H1 (cell line): ENCODE measurements around the gene DHDH. TPM values are rescaled to one million over a fixed set of nuclear protein-coding genes. Genes with fewer than 3 reads are reported as not detected.

Experiments
- CTCF ChIA-PET: fragments of 300-600 bp; sonication (Branson Sonifier 250); formaldehyde crosslinking; loops from one replicate; lab custom pipeline; 2021; ENCODE audit not compliant: partially characterized antibody; lab: Charles Lee
- POLR2A ChIA-PET: fragments of 300-600 bp; sonication (Branson Sonifier 250); formaldehyde crosslinking; loops from one replicate; lab custom pipeline; 2021; ENCODE audit warnings: inconsistent platforms; ENCODE audit not compliant: partially characterized antibody; lab: Charles Lee
- DNase-seq, 2 experiments: peaks; one replicate each; pipeline versions ENCODE4 v3.0.0 to v3.0.0-alpha.2; 2010 to 2022; ENCODE audit warnings: low spot score in 2 of 2, low read depth in 1 of 2, mixed read lengths in 1 of 2
- FAIRE-seq: peaks from 2 replicates; lab custom pipeline; 2011; peaks lifted over from hg19 to GRCh38; lab: Jason Lieb, UNC
- H2AFZ ChIP-seq: 2 replicates; pipeline ENCODE4 v1.8.1; 2012; ENCODE audit warnings: low read length, inconsistent platforms
- H2AK5ac ChIP-seq: 2 replicates; pipeline ENCODE4 v1.6.1; 2013; ENCODE audit warnings: low read depth, low read length
- H2BK120ac ChIP-seq: replicated peaks from 2 replicates; pipeline ENCODE3; 2013; ENCODE audit warnings: low read depth, low read length, inconsistent platforms
- H2BK12ac ChIP-seq: 2 replicates; pipeline ENCODE4 v1.6.1; 2013; ENCODE audit warnings: low read depth, low read length
- H2BK15ac ChIP-seq: 2 replicates; pipeline ENCODE4 v1.6.1; 2013; ENCODE audit warnings: low read length
- H2BK20ac ChIP-seq: 2 replicates; pipeline ENCODE4 v1.6.1; 2013; ENCODE audit warnings: low read length
- H2BK5ac ChIP-seq: 2 replicates; pipeline ENCODE4 v1.6.1; 2013; ENCODE audit warnings: low read depth, low read length
- H3K14ac ChIP-seq: 2 replicates; pipeline ENCODE4 v1.6.1; 2013; ENCODE audit warnings: inconsistent platforms; ENCODE audit not compliant: insufficient read length
- H3K18ac ChIP-seq: 2 replicates; pipeline ENCODE4 v1.6.1; 2013; ENCODE audit warnings: low read length; ENCODE audit errors: extremely low read depth
- H3K23ac ChIP-seq: 2 replicates; pipeline ENCODE4 v1.6.1; 2013; ENCODE audit warnings: inconsistent platforms; ENCODE audit not compliant: insufficient read length
- H3K23me2 ChIP-seq: 2 replicates; pipeline ENCODE4 v1.6.1; 2013; ENCODE audit warnings: low read depth, low read length
- H3K27ac ChIP-seq: 2 replicates; pipeline ENCODE4 v1.6.1; 2011; ENCODE audit warnings: low read depth, low read length, inconsistent platforms
- H3K27me3 ChIP-seq, 4 experiments: replicated peaks in 1 of 4; 1 replicate in 1 of 4; 2 replicates in 3 of 4; pipeline versions ENCODE4 v1.6.1 to v1.8.1; 2011 to 2013; ENCODE audit warnings: low read length in 3 of 4, mild to moderate bottlenecking in 3 of 4, inconsistent platforms in 2 of 4, mixed read lengths in 2 of 4, moderate library complexity in 1 of 4; ENCODE audit not compliant: control insufficient read depth in 3 of 4, insufficient read depth in 3 of 4; ENCODE audit errors: extremely low read depth in 1 of 4
- H3K36me3 ChIP-seq, 4 experiments: 2 replicates each; pipeline versions ENCODE4 v1.6.1 to v1.8.1; 2011 to 2013; ENCODE audit warnings: mild to moderate bottlenecking in 4 of 4, low read length in 3 of 4, moderate library complexity in 2 of 4, control low read depth in 1 of 4, inconsistent platforms in 1 of 4; ENCODE audit not compliant: insufficient read depth in 4 of 4, control insufficient read depth in 2 of 4
- H3K4ac ChIP-seq: replicated peaks from 2 replicates; pipeline ENCODE3; 2013; ENCODE audit warnings: low read length, low read depth, mixed read lengths, inconsistent platforms; ENCODE audit not compliant: insufficient read length
- H3K4me1 ChIP-seq, 4 experiments: replicated peaks in 1 of 4; 1 replicate in 1 of 4; 2 replicates in 3 of 4; pipeline versions ENCODE4 v1.6.1 to v1.8.1; 2011 to 2013; ENCODE audit warnings: low read length in 3 of 4, inconsistent platforms in 2 of 4, mixed read lengths in 1 of 4; ENCODE audit not compliant: insufficient read depth in 4 of 4, control insufficient read depth in 3 of 4
- H3K4me2 ChIP-seq, 2 experiments: 2 replicates each; pipeline versions ENCODE4 v1.6.1 to v1.8.1; 2011 to 2013; ENCODE audit warnings: low read depth in 2 of 2, low read length in 2 of 2, control low read depth in 1 of 2, inconsistent platforms in 1 of 2, mild to moderate bottlenecking in 1 of 2; ENCODE audit not compliant: insufficient read depth in 1 of 2
- H3K4me3 ChIP-seq, 4 experiments: fragments of 200-600, 300-600 bp in 1 of 4; sonication (generic), shearing (Covaris generic), sonication (Bioruptor Twin) in 1 of 4; 2 replicates each; pipeline versions ENCODE4 v1.5.1 to v1.8.1; 2011 to 2016; ENCODE audit warnings: low read length in 4 of 4, low read depth in 3 of 4, control low read depth in 2 of 4, inconsistent platforms in 2 of 4, mild to moderate bottlenecking in 2 of 4, mixed read lengths in 1 of 4, moderate library complexity in 1 of 4; ENCODE audit not compliant: insufficient read depth in 2 of 4; ENCODE audit errors: extremely low read depth in 1 of 4
- H3K56ac ChIP-seq: replicated peaks from 2 replicates; pipeline ENCODE3; 2013; ENCODE audit warnings: low read depth, mild to moderate bottlenecking, mixed read lengths, low read length, inconsistent platforms; ENCODE audit not compliant: insufficient read length
- H3K79me1 ChIP-seq: 2 replicates; pipeline ENCODE4 v1.6.1; 2013; ENCODE audit warnings: low read depth, low read length, control low read depth
- H3K79me2 ChIP-seq, 2 experiments: 2 replicates each; pipeline versions ENCODE4 v1.6.1 to v1.8.1; 2012 to 2013; ENCODE audit warnings: low read length in 2 of 2, mild to moderate bottlenecking in 2 of 2, inconsistent platforms in 1 of 2; ENCODE audit not compliant: insufficient read depth in 2 of 2, control insufficient read depth in 1 of 2
- H3K9ac ChIP-seq, 4 experiments: replicated peaks in 1 of 4; 1 replicate in 1 of 4; 2 replicates in 3 of 4; pipeline versions ENCODE4 v1.6.1 to v1.8.1; 2011 to 2013; ENCODE audit warnings: low read depth in 3 of 4, low read length in 3 of 4, control low read depth in 2 of 4, mild to moderate bottlenecking in 2 of 4, moderate library complexity in 2 of 4, inconsistent platforms in 1 of 4; ENCODE audit errors: extremely low read depth in 1 of 4
- H3K9me3 ChIP-seq, 2 experiments: 2 replicates each; pipeline versions ENCODE4 v1.6.1 to v1.8.1; 2012 to 2013; ENCODE audit warnings: mild to moderate bottlenecking in 2 of 2, moderate library complexity in 2 of 2, control low read depth in 1 of 2, inconsistent platforms in 1 of 2, low read depth in 1 of 2, low read length in 1 of 2, mixed read lengths in 1 of 2; ENCODE audit not compliant: insufficient read depth in 2 of 2
- H4K20me1 ChIP-seq, 2 experiments: replicated peaks in 1 of 2; 2 replicates each; pipeline versions ENCODE3 to v1.8.1; 2011 to 2013; ENCODE audit warnings: inconsistent platforms in 2 of 2, low read length in 2 of 2, mild to moderate bottlenecking in 1 of 2; ENCODE audit not compliant: insufficient read depth in 2 of 2, control insufficient read depth in 1 of 2
- H4K5ac ChIP-seq: 2 replicates; pipeline ENCODE4 v1.6.1; 2013; ENCODE audit warnings: low read length, low read depth, mixed read lengths, inconsistent platforms; ENCODE audit not compliant: insufficient read length
- H4K8ac ChIP-seq: 2 replicates; pipeline ENCODE4 v1.8.0; 2013; ENCODE audit warnings: mild to moderate bottlenecking, moderate library complexity, low read length, inconsistent platforms; ENCODE audit not compliant: insufficient read depth; ENCODE audit errors: extremely low read depth
- H4K91ac ChIP-seq: replicated peaks from 2 replicates; pipeline ENCODE3; 2013; ENCODE audit warnings: low read length, mixed read lengths, inconsistent platforms; ENCODE audit not compliant: insufficient read length
- KDM1A ChIP-seq: fragments of 200-600, 300-600 bp; sonication (generic); IDR thresholded peaks from 2 replicates; pipeline ENCODE4 v1.7.1; 2016; ENCODE audit warnings: mild to moderate bottlenecking, low read length, borderline replicate concordance
- POLR2AphosphoS5 ChIP-seq: IDR thresholded peaks from 2 replicates; pipeline ENCODE4 v1.6.1; 2011; ENCODE audit warnings: low read depth, low read length
- WGBS, 2 experiments: shearing (Covaris generic) in 1 of 2; methylation state at CpG; one replicate each; pipeline versions ENCODE4 v1.1.6 to v1.1.7; 2013 to 2015; ENCODE audit warnings: low lambda C conversion rate in 2 of 2, mixed read lengths in 2 of 2, inconsistent platforms in 1 of 2, low coverage in 1 of 2, missing lambda C conversion rate in 1 of 2; ENCODE audit not compliant: insufficient replicate concordance in 2 of 2, insufficient coverage in 1 of 2, insufficient read length in 1 of 2; ENCODE audit errors: extremely low coverage in 1 of 2, missing lambda C conversion rate in 1 of 2; 5-methylcytosine and 5-hydroxymethylcytosine counted together
- polyA plus RNA-seq, 7 experiments: library from polyadenylated mRNA; depleted of rRNA in 3 of 7; stranded (reverse) in 5 of 7; unstranded in 2 of 7; fragments of >200 nt in 5 of 7; fragments of 200-250 nt in 2 of 7; gene quantifications; 1 replicate in 5 of 7; 2 replicates in 1 of 7; 4 replicates in 1 of 7; pipeline versions ENCODE4 v1.2.1 to v1.2.3, GENCODE V29; 2011 to 2013; ENCODE audit warnings: missing spikeins in 2 of 7, mixed read lengths in 2 of 7
- total RNA-seq: library from RNA; stranded (reverse); fragmentation: NEBNext Ultra II Directional; extraction: Animal tissue kit (Norgen Biotek cat#: 25700); gene quantifications from 2 replicates; pipeline ENCODE4 v1.2.1, GENCODE V29; 2021

DHDH gene
- total and polyA plus RNA-seq, 2 of the 8 experiments (the other 6 are each of a cell fraction or from before 2014, with no cell fraction given): 2.2 to 2.8 TPM

GRCh38 chr19:48953990-48954594 is 20.6 kb downstream of the DHDH start:
- 66% methylated on average over 11 of the region's 11 CpGs; no CpG with 5 or more reads in 1 of the 2 experiments for WGBS, 2 experiments
- FAIRE-seq: no peak
- Histone ChIP-seq H3K4me1 (peaks cover 0 to 11% (median 6%) of the 10 kb centered on the region in 4 experiments; a peak in 5 of 7 replicates), H3K9me3 (no peaks in the 10 kb centered on the region), H3K27ac (0 out of 2 replicates have a peak overlapping the region, but pooled peaks have one; percentile 43), H3K14ac (no peak overlapping the region), H4K20me1 (peaks cover 2% of the 10 kb centered on the region in 2 experiments), H2AFZ (peak overlapping the region; percentile 96), H3K27me3 (no peaks in the 10 kb centered on the region; a peak in 1 of 7 replicates), H3K79me1 (no peaks in the 10 kb centered on the region; the same call in 1 of the 2 replicates), H3K9ac (peak overlapping the region in 3 of 4 experiments; percentile 16 to 43 (median 20); a peak in 1 of 7 replicates), H3K23me2 (no peaks in the 10 kb centered on the region; the same call in 1 of the 2 replicates), H3K56ac (no peak overlapping the region), H4K91ac (no peak overlapping the region), H3K4me3 (peak overlapping the region; percentile 31 to 93 (median 66)), H3K4me2 (peak overlapping the region; percentile 74 to 81), H3K23ac (no peak overlapping the region), H4K5ac (peak overlapping the region; percentile 59), H2BK5ac (no peak overlapping the region), H2BK12ac (no peak overlapping the region), H3K36me3 (peaks cover 4 to 15% (median 9%) of the 10 kb centered on the region in 4 experiments; a peak in 6 of 8 replicates), H2AK5ac (no peak overlapping the region), H4K8ac (peak overlapping the region; percentile 84; the same call in 1 of the 2 replicates), H2BK20ac (no peak overlapping the region), H3K4ac (peak overlapping the region; percentile 10), H3K79me2 (peaks cover 0 to 19% of the 10 kb centered on the region in 2 experiments; a peak in 2 of 4 replicates), H3K18ac (peak overlapping the region; percentile 4; the same call in 1 of the 2 replicates), H2BK120ac (no peak overlapping the region), H2BK15ac (no peak overlapping the region)
- ChIA-PET POLR2A (interaction anchor here (0.6 to 3.8 kb wide), 6 partner anchors 8 to 147 kb away, joined by 3 to 27 read pairs (median 8); partner anchors contain the start of gene FTL), CTCF (interaction anchor here (0.8 to 1.2 kb wide), 6 partner anchors 11 to 111 kb away, joined by 3 to 4 read pairs (median 4); partner anchors contain the start of gene FTL)
- no peak for DNase-seq
- TF ChIP-seq KDM1A (peak; percentile 57; the same call in 1 of the 2 replicates), POLR2AphosphoS5 (no peak)
